AG09309 (cell line): ENCODE measurements around the gene PRB2.
"Not testable (repeated sequence)": the region's sequence is repeated elsewhere in the genome, so short reads cannot be mapped to it uniquely, and the experiment has no call there.

Source experiments
- DNase-seq: peaks from one replicate; pipeline ENCODE4 v3.0.0-alpha.2; 2010; ENCODE audit warnings: low read depth
- H3K4me3 ChIP-seq: 2 replicates; pipeline ENCODE4 v1.5.1; 2011; ENCODE audit warnings: mild to moderate bottlenecking, low read depth, low read length, moderate library complexity; ENCODE audit not compliant: control insufficient read depth
- CTCF ChIP-seq: IDR thresholded peaks from 2 replicates; pipeline ENCODE4 v1.5.1; 2011; ENCODE audit warnings: mild to moderate bottlenecking, low read depth, low read length, inconsistent platforms; ENCODE audit not compliant: insufficient read depth, control insufficient read depth; ENCODE audit errors: missing control alignments

PRB2 gene

GRCh38 chr12:11395467-11395866, at the start of gene PRB2:
TSS of gene PRB2 (minus strand) at chr12:11395567. CDS start at chr12:11395529, 38 bp downstream.
- DNase-seq = not testable (repeated sequence)

DNA sequence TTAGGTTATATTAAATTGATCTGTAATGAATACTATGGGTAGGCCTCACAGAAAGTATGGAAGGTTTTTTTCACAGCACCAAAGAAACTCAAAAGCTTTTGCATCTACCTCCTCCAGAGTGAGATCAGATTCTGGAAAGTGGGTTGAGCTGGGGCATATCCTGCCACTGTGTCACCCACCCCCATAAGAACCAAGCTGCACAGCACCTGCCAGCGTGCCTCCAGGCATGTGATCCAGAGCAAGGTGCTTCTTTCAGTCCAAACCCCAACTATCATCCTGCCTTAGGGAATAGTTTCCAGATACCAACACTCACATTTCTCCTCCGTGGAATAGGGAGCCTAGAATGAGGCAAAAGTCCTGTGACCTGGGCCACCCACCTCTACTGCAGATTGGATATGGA, 42.6 kb upstream of the PRB2 start:
- no peak for DNase-seq
- no peak overlapping the region for H3K4me3 ChIP-seq
- TF ChIP-seq CTCF = no peak

More at GRCh38 chr12:11395467-11395866, at the start of gene PRB2:
- not testable (repeated sequence) for H3K4me3 ChIP-seq

GRCh38 chr12:11433664-11434063, 38.3 kb upstream of the PRB2 start:
- DNase-seq = no peak
- TF ChIP-seq CTCF = no peak
- no peak overlapping the region for H3K4me3 ChIP-seq

GRCh38 chr12:11431486-11431885, 36.1 kb upstream of the PRB2 start:
- no peak for TF ChIP-seq CTCF
- no peak overlapping the region for H3K4me3 ChIP-seq
- no peak for DNase-seq

GRCh38 chr12:11427341-11427740, 32.0 kb upstream of the PRB2 start:
- no peak for DNase-seq
- no peak for TF ChIP-seq CTCF
- no peak overlapping the region for H3K4me3 ChIP-seq

GRCh38 chr12:11412731-11413130, 17.4 kb upstream of the PRB2 start:
- no peak overlapping the region for H3K4me3 ChIP-seq
- TF ChIP-seq CTCF = no peak

GRCh38 chr12:11408096-11408495, 12.7 kb upstream of the PRB2 start:
- DNase-seq = no peak
- no peak for TF ChIP-seq CTCF
- H3K4me3 ChIP-seq = no peak overlapping the region

More at GRCh38 chr12:11412731-11413130, 17.4 kb upstream of the PRB2 start:
- DNase-seq = no peak
